Measurements from ENCODE around the gene RPL11. TPM values are rescaled to one million over a fixed set of nuclear protein-coding genes. Genes with fewer than 3 reads are reported as not detected.
A peak's percentile ranks its signal among the peaks of the same experiment; 100 is the strongest.
"Not testable (repeated sequence)": the region's sequence is repeated elsewhere in the genome, so short reads cannot be mapped to it uniquely, and the experiment has no call there.

RPL11 gene
- total RNA-seq, 1 donor from 2014 or later: 895 TPM

DNA sequence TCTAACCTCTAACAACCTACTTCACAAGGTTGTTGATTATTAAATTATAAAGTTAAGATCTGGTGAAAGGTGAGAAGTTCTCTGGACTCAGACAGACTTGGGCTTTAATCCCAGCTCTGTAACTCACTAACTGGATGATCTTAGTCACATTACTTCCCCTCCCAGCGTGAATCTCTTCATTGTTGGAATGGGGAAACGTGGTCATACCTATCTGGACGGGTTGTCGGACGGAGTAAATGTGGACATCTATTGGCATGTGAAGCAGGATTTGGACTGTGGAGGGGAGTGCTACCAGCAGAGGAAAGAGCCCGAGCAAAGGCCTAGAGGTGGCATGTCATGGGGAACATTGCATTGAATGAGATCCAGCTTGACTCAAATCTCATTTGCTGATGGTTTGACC is 45.1 kb upstream of the RPL11 start:
- ATAC-seq (no peak), DNase-seq (no peak)
- H3K4me1 ChIP-seq: no peaks in the 10 kb centered on the region
- no peak overlapping the region for H3K4me3 ChIP-seq
- H3K27me3 ChIP-seq: no peaks in the 10 kb centered on the region
- no peak overlapping the region for H3K27ac ChIP-seq
- no peaks in the 10 kb centered on the region for H3K36me3 ChIP-seq
- no peaks in the 10 kb centered on the region for H3K9me3 ChIP-seq
- intact Hi-C loops (cut with DNase I): no loop called here
- TF ChIP-seq, protein P1, sequence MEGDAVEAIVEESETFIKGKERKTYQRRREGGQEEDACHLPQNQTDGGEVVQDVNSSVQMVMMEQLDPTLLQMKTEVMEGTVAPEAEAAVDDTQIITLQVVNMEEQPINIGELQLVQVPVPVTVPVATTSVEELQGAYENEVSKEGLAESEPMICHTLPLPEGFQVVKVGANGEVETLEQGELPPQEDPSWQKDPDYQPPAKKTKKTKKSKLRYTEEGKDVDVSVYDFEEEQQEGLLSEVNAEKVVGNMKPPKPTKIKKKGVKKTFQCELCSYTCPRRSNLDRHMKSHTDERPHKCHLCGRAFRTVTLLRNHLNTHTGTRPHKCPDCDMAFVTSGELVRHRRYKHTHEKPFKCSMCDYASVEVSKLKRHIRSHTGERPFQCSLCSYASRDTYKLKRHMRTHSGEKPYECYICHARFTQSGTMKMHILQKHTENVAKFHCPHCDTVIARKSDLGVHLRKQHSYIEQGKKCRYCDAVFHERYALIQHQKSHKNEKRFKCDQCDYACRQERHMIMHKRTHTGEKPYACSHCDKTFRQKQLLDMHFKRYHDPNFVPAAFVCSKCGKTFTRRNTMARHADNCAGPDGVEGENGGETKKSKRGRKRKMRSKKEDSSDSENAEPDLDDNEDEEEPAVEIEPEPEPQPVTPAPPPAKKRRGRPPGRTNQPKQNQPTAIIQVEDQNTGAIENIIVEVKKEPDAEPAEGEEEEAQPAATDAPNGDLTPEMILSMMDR (IDR thresholded peaks at IDR 0.05): no peak

DNA sequence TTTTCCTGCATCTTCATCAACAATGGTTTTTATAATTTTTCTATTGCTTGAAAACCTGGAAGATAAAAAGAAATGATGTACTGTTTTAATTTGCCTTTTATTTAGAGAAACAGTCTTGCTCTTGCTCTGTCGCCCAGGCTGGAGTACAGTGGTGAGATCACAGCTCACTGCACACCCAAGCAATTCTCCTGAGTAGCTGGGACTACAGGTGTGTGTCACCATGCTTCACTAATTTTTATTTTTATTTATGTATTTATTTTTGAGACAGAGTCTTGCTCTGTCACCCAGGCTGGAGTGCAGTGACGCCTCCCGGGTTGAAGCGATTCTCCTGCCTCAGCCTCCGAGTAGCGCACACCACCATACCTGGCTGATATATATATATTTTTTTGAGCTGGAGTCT is 43.0 kb upstream of the RPL11 start:
- no peak for ATAC-seq
- H3K4me1 ChIP-seq: no peaks in the 10 kb centered on the region
- no peaks in the 10 kb centered on the region for H3K9me3 ChIP-seq
- TF ChIP-seq, protein P1 (IDR thresholded peaks at IDR 0.05): no peak
- H3K27ac ChIP-seq: no peak overlapping the region
- H3K27me3 ChIP-seq: no peaks in the 10 kb centered on the region
- DNase-seq: no peak
- H3K4me3 ChIP-seq: no peak overlapping the region
- H3K36me3 ChIP-seq: no peaks in the 10 kb centered on the region
- intact Hi-C loops (cut with DNase I): no loop called here

DNA sequence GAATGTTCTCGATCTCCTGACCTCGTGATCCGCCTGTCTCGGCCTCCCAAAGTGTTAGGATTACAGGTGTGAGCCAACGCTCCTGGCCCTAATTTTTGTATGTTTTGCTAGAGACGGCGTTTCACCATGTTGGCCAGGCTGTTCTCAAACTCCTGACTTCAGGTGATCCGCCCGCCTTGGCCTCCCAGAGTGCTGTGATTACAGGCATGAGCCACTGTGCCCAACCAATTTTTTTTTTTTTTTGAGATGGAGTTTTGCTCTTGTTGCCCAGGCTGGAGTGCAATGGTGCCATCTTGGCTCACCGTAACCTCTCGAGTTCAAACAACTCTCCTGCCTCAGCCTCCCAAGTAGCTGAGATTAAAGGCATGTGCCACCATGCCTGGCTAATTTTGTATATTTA is 42.4 kb upstream of the RPL11 start:
- ATAC-seq; H3K27ac ChIP-seq; H3K27me3 ChIP-seq; H3K4me1 ChIP-seq; H3K9me3 ChIP-seq; H3K4me3 ChIP-seq; DNase-seq; intact Hi-C loops (cut with DNase I); H3K36me3 ChIP-seq: not testable (repeated sequence)

DNA sequence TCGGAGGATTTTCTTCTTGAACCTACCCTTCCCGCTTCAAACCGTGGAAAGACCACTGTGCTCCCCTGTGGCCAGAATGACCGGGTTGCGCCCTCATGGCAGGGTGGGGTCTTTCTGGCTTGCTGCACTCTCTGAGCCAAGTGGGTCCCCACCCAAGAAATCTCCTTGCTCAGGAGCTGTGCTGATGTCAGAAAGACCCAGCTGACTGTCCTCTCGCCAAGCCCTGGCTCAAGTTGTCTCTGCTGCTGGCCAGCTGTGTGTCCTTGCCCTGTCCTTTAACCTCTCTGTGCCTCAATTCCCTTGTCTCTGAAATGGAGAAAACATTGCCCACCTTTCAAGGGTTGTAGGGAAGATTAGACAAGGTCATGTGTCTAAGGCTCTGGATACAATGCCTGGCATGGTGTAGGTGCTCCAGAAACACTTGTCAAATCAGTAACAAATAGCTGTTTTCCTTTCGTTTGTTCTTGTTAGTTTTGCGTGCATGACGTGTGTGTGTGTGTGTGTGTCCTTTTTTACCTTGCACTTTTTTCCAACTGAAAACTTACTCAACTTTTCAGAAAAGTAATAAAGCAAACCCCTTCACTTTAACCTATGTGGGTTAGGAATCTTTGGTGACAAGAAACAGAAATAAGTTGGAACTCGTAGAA is 41.1 kb upstream of the RPL11 start:
- Histone ChIP-seq H3K36me3 (no peaks in the 10 kb centered on the region), H3K27ac (no peak overlapping the region), H3K4me1 (no peaks in the 10 kb centered on the region), H3K4me3 (no peak overlapping the region), H3K27me3 (no peaks in the 10 kb centered on the region), H3K9me3 (no peaks in the 10 kb centered on the region)
- DNase-seq (no peak), ATAC-seq (no peak)
- intact Hi-C loops (cut with DNase I): no loop called here
- TF ChIP-seq, protein P1 (IDR thresholded peaks at IDR 0.05): no peak

DNA sequence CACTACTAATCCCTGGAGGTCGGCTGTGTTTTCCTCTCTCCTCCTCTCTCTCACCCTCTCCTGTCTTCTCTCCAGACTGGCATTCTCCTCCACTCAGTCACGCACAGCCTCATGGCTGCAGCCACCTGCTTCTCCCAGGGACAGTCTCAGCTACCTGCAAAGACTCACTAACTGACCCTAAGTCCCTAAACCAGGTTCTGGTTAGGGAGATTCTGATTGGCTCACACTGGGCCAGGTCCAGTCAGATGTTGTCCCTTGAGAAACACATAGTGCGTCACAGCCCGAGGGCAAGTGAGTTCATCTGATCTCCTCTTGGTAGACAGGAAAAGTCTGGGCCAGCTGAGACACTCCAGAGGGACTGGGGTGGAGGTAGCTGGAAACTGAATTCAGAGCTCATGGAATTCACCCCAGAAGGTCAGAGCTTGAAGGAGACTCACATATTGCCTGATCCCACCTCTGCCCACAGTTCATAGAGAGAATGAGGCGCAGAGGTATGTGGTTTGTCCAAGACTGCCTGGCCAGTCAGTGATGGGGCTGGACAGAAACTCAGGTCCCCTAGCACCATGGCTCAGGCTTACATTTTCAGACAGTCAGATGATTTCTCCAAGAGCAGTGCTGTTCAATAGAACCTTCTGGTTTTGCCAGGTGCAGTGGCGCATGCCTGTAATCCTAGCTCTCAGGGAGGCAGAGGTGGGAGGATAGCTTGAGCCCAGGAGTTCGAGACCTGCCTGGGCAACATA is 40.4 kb upstream of the RPL11 start:
- H3K36me3 ChIP-seq: no peaks in the 10 kb centered on the region
- no peaks in the 10 kb centered on the region for H3K9me3 ChIP-seq
- H3K4me1 ChIP-seq: no peaks in the 10 kb centered on the region
- ATAC-seq (peak; percentile 80), DNase-seq (no peak)
- no peaks in the 10 kb centered on the region for H3K27me3 ChIP-seq
- intact Hi-C loops (cut with DNase I): no loop called here
- H3K27ac ChIP-seq: no peak overlapping the region
- no peak overlapping the region for H3K4me3 ChIP-seq
- TF ChIP-seq, protein P1 (IDR thresholded peaks at IDR 0.05): no peak

DNA sequence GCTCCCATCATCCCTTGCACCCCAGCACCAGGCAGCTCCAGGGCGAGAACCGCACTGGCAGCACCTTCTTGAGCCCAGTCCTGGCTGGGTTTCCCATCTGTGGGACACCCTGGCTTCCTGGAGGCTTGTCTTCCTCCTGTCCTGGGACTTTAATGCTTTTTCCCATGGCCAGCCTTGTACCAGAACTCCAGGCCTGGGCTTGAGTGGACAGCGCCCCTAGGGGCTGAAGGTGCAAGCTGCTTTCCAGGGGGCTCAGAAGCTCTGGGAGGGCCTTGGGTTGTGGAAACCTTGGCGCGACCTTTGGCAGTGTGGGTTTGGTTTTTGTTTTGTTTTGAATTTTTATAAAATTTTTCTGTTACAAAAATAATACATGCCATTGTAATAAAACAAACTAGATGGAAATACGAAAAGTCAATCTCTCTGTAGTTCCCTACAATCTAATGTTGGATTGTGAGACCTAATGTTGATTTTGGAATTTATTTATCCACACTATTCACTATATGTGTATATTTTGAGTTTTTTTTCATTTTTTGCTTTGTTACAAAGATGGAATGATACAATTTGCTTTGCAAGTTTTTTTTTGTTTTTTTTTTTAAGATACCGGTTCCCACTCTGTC is 33.8 kb upstream of the RPL11 start:
- intact Hi-C loops (cut with DNase I): no loop called here
- Histone ChIP-seq H3K27ac (no peak overlapping the region), H3K36me3 (no peaks in the 10 kb centered on the region), H3K9me3 (no peaks in the 10 kb centered on the region), H3K4me3 (no peak overlapping the region), H3K4me1 (no peaks in the 10 kb centered on the region), H3K27me3 (no peaks in the 10 kb centered on the region)
- peak; percentile 89 for ATAC-seq
- TF ChIP-seq, protein P1 (IDR thresholded peaks at IDR 0.05): peak; percentile 72
- DNase-seq: peak; percentile 75
